Stomach (tissue), 9 donors: ENCODE data around the gene MB21D2. TPM values are rescaled to one million over a fixed set of nuclear protein-coding genes. Genes with fewer than 3 reads are reported as not detected.

Experiments
- DNase-seq, 2 donors: peaks; one replicate each; pipeline versions ENCODE4 v3.0.0 to v3.0.0-alpha.2; 2013 to 2019
- H3K27ac ChIP-seq, 5 donors: fragments of 200-600 bp in 4 of 5; sonication (generic) in 4 of 5; one replicate each; pipeline ENCODE4 v1.5.1; 2013 to 2019; ENCODE audit warnings: mild to moderate bottlenecking in 1 of 5, moderate library complexity in 1 of 5
- H3K27me3 ChIP-seq, 3 donors: fragments of 200-600 bp; sonication (generic); one replicate each; pipeline ENCODE4 v1.5.1; 2017 to 2019; ENCODE audit warnings: mixed run types in 1 of 3
- H3K36me3 ChIP-seq, 4 donors: fragments of 200-600 bp; sonication (generic); 1 replicate in 3 of 4; 2 replicates in 1 of 4; pipeline ENCODE4 v1.5.1; 2016 to 2019
- H3K4me1 ChIP-seq, 4 donors: fragments of 200-600 bp; sonication (generic); one replicate each; pipeline ENCODE4 v1.5.1; 2016 to 2019
- H3K4me3 ChIP-seq, 4 donors: fragments of 200-600 bp; sonication (generic) in 3 of 4; one replicate each; pipeline ENCODE4 v1.5.1; 2016 to 2019; ENCODE audit warnings: mild to moderate bottlenecking in 1 of 4
- H3K9me3 ChIP-seq, 4 donors: fragments of 200-600 bp; sonication (generic); one replicate each; pipeline ENCODE4 v1.5.1; 2016 to 2019
- CTCF ChIP-seq, 7 experiments: fragments of 450-650 bp in 4 of 7; fragments of 200-600 bp in 3 of 7; sonication (generic) in 3 of 7; IDR thresholded peaks; one replicate each; pipeline ENCODE4 v1.5.1; 2016 to 2019; ENCODE audit warnings: antibody characterized with exemption in 7 of 7, control low read depth in 2 of 7, mild to moderate bottlenecking in 1 of 7
- EP300 ChIP-seq: sonication (generic); formaldehyde crosslinking; IDR thresholded peaks from one replicate; pipeline ENCODE4 v1.6.1; 2017; ENCODE audit warnings: antibody characterized with exemption
- POLR2A ChIP-seq, 4 donors: fragments of 450-650 bp; IDR thresholded peaks; one replicate each; pipeline ENCODE4 v1.6.1; 2016; ENCODE audit warnings: antibody characterized with exemption in 4 of 4, control low read depth in 2 of 4, mild to moderate bottlenecking in 1 of 4, moderate library complexity in 1 of 4
- POLR2AphosphoS5 ChIP-seq, 3 donors: sonication (generic); formaldehyde crosslinking; IDR thresholded peaks; one replicate each; pipeline ENCODE4 v1.6.1; 2016; ENCODE audit warnings: antibody characterized with exemption in 3 of 3
- WGBS, 5 donors: extraction: QIAGEN DNeasy Blood & Tissue Kit in 3 of 5; methylation state at CpG; one replicate each; pipeline versions ENCODE4 v1.1.5 to v1.1.7; 2013 to 2018; 5-methylcytosine and 5-hydroxymethylcytosine counted together
- intact Hi-C: fragments of 100-400 bp; cut with DNase I; formaldehyde crosslinking; loops from one replicate; pipeline ENCODE4 v1.15.1; 2023; ENCODE audit warnings: low total_unique reads
- polyA plus RNA-seq, 3 donors: library from polyadenylated mRNA; stranded (reverse); fragments of 200-250 nt; gene quantifications; one replicate each; pipeline ENCODE4 v1.2.3, GENCODE V29; 2013
- total RNA-seq, 5 donors: library from RNA; depleted of rRNA; stranded (reverse); fragments of >200 nt; gene quantifications; one replicate each; pipeline versions ENCODE4 v1.1.0 to v1.2.3, GENCODE V29; 2014 to 2016
- donor health status: healthy with polysubstance abuse.
- donor health status: Bipolar disorder and iron deficiency.
- donor health status: healthy.

The MB21D2 gene
- total and polyA plus RNA-seq, 8 donors: 0.45 to 15.1 (median 2.0) TPM

GRCh38 chr3:192826214-192827006 lies 91.2 kb downstream of the MB21D2 start:
- Histone ChIP-seq H3K27ac (no peak overlapping the region), H3K36me3 (no peaks in the 10 kb centered on the region), H3K27me3 (no peaks in the 10 kb centered on the region), H3K4me1 (peaks cover 0 to 30% (median 19%) of the 10 kb centered on the region in 4 donors), H3K4me3 (no peak overlapping the region), H3K9me3 (no peaks in the 10 kb centered on the region)
- TF ChIP-seq POLR2AphosphoS5 (IDR thresholded peaks at IDR 0.05) (no peak), EP300 (no peak), CTCF (IDR thresholded peaks at IDR 0.05) (no peak)
- no peak for DNase-seq
- intact Hi-C loops: loop anchor here (10.0 kb wide), 1 partner anchor 88 kb away; the partner anchor contains the start of gene MB21D2
- 37 to 53% (median 51%) methylated on average over 4 of the region's 4 CpGs for WGBS, 5 donors

DNA sequence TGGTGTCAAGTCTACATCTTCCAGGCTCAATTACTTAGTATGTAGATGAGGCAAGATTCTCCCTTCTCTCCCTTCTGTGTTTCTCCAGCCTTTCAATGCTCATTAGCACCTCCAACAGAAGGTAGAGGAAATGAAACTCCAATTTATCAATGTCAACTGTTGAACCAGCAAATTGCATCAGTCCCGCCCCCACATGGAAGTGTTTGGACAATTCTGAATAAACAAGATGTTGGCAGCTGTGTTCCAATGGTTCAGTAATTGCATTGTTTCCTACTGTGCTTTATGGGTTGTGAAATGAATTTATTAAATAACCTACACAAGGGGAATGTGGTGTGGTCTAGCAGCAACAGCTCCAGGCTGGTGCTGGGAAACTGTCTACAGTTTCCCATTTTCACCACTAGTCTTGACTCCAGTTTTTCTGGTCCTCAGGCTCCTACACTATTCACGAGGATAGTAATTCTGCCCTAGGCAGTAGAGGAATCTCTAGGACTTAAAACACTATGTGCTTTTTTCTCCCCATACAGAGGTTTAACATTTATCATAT lies 91.9 kb downstream of the MB21D2 start:
- DNase-seq: peak in 1 of 2 donors; percentile 67
- 34 to 47% (median 43%) methylated on average over 2 of the region's 2 CpGs for WGBS, 5 donors
- H3K4me3 ChIP-seq: no peak overlapping the region
- intact Hi-C loops: loop anchor here (10.0 kb wide), 1 partner anchor 89 kb away; the partner anchor contains the start of gene MB21D2
- no peak overlapping the region for H3K27ac ChIP-seq
- H3K4me1 ChIP-seq: peaks cover 0 to 23% (median 15%) of the 10 kb centered on the region in 4 donors
- H3K9me3 ChIP-seq: no peaks in the 10 kb centered on the region
- no peaks in the 10 kb centered on the region for H3K36me3 ChIP-seq
- H3K27me3 ChIP-seq: no peaks in the 10 kb centered on the region
- TF ChIP-seq CTCF (IDR thresholded peaks at IDR 0.05): peak in 2 of 7 experiments; percentile 7 to 11
- TF ChIP-seq POLR2A (IDR thresholded peaks at IDR 0.05): no peak
- peak in 1 of 3 donors; percentile 62 for TF ChIP-seq POLR2AphosphoS5 (IDR thresholded peaks at IDR 0.05)

GRCh38 chr3:192825216-192825615 lies 92.4 kb downstream of the MB21D2 start:
- no peaks in the 10 kb centered on the region for H3K27me3 ChIP-seq
- H3K27ac ChIP-seq: no peak overlapping the region
- no peak overlapping the region for H3K4me3 ChIP-seq
- peak in 1 of 2 donors; percentile 48 for DNase-seq
- no peaks in the 10 kb centered on the region for H3K9me3 ChIP-seq
- WGBS, 5 donors: 60 to 82% (median 79%) methylated on average over 1 of the region's 1 CpG
- H3K4me1 ChIP-seq: peaks cover 0 to 21% (median 13%) of the 10 kb centered on the region in 4 donors
- H3K36me3 ChIP-seq: no peaks in the 10 kb centered on the region
- TF ChIP-seq CTCF (IDR thresholded peaks at IDR 0.05) (no peak), POLR2AphosphoS5 (IDR thresholded peaks at IDR 0.05) (no peak), POLR2A (IDR thresholded peaks at IDR 0.05) (no peak), EP300 (no peak)
- intact Hi-C loops: loop anchor here (10.0 kb wide), 1 partner anchor 90 kb away; the partner anchor contains the start of gene MB21D2

GRCh38 chr3:192824313-192824712 lies 93.3 kb downstream of the MB21D2 start:
- Histone ChIP-seq H3K4me3 (no peak overlapping the region), H3K27ac (no peak overlapping the region), H3K36me3 (no peaks in the 10 kb centered on the region), H3K4me1 (peaks cover 0 to 26% (median 13%) of the 10 kb centered on the region in 4 donors), H3K27me3 (no peaks in the 10 kb centered on the region), H3K9me3 (no peaks in the 10 kb centered on the region)
- TF ChIP-seq POLR2A (IDR thresholded peaks at IDR 0.05) (no peak), POLR2AphosphoS5 (IDR thresholded peaks at IDR 0.05) (no peak), EP300 (no peak), CTCF (IDR thresholded peaks at IDR 0.05) (no peak)
- intact Hi-C loops: loop anchor here (10.0 kb wide), 1 partner anchor 90 kb away; the partner anchor contains the start of gene MB21D2
- WGBS, 5 donors: 91 to 94% (median 94%) methylated on average over 2 of the region's 2 CpGs
- DNase-seq: no peak
